Activated gamma-delta T cell (primary cell): Measurements from ENCODE around the gene VPS26C.
"Not testable (repeated sequence)": the region's sequence is repeated elsewhere in the genome, so short reads cannot be mapped to it uniquely, and the experiment has no call there.

ENCODE experiments used
- DNase-seq: peaks from one replicate; lab custom pipeline; 2025; lab: John Stamatoyannopoulos, UW
- total RNA-seq, 2 donors: gene quantifications; one replicate each; lab custom pipeline; 2026; lab: John Stamatoyannopoulos, UW

Gene VPS26C
- 104 to 109 reads per million in 2 donors for total RNA-seq

DNA sequence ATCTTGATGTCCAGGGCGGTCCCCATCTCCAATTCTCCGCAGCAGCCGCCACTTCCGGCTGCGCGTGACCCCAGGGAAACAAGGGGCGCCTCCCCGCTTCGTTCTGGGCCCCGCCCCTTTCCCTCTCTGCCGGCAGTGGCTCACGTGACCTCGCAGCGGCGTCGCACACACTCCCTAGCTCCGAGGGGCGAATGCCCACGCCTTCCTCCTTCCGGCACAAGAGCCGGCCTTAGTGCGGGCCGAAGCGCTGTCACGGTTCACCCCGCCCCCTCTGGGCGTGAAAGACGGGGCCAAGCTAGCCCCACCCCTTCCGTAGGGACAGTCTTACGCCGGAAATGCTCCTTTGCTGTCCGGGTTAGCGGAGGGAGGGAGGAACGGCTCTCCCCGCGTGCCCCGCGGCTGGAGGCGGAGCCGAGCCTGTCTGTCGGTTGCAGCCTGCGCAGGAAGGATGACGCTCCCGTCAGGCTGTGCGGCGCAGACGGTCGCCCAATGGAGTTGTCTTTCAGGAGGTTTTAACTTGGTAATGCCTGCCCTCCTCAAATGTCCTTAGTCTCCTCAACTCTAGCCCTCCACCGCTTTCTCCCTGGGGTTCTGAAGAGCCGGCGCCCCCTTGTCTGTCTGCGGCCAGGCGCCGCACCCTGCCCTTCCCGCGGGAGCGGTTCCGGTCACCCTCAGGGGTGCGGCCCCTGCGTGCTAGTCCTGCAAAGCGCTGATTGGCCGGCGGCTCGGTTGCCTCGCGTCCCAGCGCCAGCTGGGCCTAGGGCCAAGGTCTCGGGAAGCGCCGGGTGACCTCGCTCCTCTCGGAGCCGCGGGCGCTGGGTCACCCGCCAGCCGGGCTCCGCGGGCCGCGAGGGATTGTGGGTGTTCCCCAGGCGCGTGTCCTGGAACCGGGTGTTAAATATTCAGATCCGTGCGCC is at the start of gene VPS26C:
TSS of gene VPS26C (minus strand) at position 66 of the 917 bp plus-strand sequence. CDS start at position 26, 40 bp downstream.
- DNase-seq = peak; percentile 100

DNA sequence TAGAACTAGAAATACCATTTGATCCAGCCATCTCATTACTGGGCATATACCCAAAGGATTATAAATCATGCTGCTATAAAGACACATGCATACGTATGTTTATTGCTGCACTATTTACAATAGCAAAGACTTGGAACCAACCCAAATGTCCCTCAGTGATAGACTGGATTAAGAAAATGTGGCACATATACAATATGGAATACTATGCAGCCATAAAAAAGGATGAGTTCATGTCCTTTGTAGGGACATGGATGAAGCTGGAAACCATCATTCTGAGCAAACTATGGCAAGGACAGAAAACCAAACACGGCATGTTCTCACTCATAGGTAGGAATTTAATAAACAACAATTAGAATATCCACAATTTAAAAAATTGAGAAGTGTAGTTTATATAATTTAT is 48.9 kb upstream of the VPS26C start:
- not testable (repeated sequence) for DNase-seq

DNA sequence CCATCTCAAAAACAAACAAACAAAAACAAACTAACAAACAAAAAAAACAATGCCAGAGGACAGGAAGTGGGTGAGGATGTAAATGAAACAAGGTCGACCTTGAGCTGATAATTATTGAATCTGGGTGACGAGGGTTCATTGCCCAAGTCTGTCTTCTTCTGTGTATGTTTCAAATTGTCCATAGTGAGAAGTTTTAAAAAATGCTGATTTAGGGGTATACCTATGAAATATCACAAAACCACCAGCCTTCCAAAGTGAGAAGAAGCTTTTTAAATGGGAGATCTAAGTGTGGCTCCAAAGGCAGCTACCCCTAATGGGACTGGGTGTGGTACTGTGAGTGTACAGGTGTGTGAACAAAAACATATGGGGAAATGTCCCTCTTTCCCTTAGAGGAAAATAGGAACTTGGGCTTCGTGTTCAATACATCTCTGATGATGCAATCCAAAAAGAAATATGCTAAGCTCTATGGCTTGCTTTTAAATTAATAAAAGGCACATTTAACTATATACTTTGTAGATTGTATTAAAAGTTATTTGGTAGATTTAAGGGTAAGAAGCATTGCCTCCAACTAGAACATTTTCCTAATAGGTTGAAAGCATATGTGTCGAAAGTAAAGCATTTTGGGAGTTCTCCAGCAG is 33.1 kb upstream of the VPS26C start:
- no peak for DNase-seq

DNA sequence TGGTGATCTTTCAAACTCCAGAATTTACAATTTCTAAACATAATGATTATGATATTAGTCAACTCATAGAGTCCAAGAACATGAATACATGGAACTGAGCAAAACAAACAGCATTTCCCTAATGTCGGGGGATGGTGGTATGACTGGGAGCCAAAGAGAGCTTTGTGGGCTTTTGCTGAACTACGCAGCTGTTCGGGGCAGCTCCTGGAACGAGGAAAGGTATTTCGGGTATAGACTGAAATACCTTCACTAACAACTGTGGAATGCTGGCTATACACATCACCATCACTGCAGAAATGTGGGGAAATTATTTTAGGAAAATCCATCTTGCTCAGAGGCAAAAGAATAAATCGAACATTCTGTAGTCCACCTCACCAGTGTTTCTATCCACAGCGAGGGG is 30.2 kb upstream of the VPS26C start:
- no peak for DNase-seq

- no peak for DNase-seq
Observed at GRCh38 chr21:37294679-37295078, 27.5 kb upstream of the VPS26C start.

GRCh38 chr21:37292941-37293340 is 25.8 kb upstream of the VPS26C start:
- DNase-seq = no peak

GRCh38 chr21:37292041-37292440 is 24.9 kb upstream of the VPS26C start:
- no peak for DNase-seq

DNA sequence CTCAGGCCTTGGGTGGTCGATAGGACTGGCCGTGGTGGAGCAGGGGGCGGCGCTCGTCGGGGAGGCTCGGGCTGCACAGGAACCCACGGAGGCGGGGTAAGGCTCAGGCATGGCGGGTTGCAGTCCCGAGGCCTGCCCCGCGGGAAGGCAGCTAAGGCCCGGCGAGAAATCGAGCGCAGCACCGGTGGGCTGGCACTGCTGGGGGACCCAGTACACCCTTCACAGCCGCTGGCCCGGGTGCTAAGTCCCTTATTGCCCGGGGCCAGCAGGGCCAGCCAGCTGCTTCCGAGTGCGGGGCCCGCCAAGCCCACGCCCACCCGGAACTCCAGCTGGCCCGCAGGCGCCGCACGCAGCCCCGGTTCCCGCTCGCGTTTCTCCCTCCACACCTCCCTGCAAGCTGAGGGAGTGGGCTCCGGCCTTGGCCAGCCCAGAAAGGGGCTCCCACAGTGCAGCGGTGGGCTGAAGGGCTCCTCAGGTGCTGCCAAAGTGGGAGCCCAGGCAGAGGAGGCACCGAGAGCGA is 16.1 kb upstream of the VPS26C start:
- DNase-seq = not testable (repeated sequence)

GRCh38 chr21:37282602-37283001 is 15.5 kb upstream of the VPS26C start:
- not testable (repeated sequence) for DNase-seq

GRCh38 chr21:37281993-37282392 is 14.9 kb upstream of the VPS26C start:
- no peak for DNase-seq

GRCh38 chr21:37281579-37281978 is 14.4 kb upstream of the VPS26C start:
- no peak for DNase-seq

DNA sequence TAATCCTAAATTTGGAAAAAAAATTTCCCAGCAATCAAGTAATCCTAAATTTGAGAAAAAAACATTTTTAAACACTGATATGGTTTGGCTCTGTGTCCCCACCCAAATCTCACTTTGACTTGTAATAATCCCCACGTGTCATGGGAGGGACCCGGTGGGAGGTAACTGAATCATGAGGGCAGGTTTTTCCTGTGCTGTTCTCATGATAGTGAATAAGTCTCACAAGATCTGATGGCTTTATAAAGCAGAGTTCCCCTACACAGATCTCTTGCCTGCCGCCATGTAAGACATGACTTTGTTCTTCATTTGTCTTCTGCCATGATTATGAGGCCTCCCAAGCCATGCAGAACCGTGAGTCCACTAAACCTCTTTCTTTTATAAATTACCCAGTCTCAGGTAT is 12.1 kb upstream of the VPS26C start:
- DNase-seq = not testable (repeated sequence)

GRCh38 chr21:37278199-37278598 is 11.1 kb upstream of the VPS26C start:
- no peak for DNase-seq

GRCh38 chr21:37276377-37276776 is 9.2 kb upstream of the VPS26C start:
- no peak for DNase-seq

DNA sequence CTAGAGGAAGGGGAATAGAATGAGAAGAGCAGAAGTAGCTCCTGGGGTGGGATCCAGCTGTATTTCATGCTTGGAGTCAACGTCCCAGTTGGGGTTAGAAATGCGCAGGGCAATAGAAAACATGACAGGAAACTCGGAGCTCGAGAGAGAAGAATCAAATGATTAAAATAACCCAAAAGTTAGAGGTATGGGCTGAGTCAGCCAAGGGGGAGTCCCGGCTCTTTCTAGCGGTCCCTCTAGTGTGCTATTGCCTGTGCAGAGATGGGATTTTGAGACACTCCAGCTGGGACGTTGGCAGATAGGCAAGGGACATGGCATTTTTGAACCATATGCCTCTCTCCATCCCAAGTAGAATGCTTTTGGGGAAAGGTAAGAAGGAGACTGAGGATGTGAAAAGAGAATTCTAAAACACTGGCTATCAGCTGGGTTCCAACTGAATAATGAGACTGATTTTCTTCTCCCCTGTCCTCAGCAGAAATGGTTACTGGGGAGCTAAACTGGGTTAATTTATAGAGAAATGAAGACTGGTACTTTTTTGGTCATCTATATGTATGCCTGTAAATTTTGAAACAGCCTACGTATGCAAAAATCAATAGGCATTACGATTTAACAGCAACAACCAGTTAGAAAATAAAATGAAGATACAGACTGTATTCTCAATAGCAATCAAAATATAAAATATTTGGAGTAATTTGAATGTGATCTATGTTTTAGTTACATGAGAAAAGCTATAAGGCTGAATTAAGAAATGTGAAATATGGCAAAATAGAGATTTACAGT is 7.0 kb upstream of the VPS26C start:
- DNase-seq = no peak

- no peak for DNase-seq
Observed at GRCh38 chr21:37273440-37273839, 6.3 kb upstream of the VPS26C start.

DNA sequence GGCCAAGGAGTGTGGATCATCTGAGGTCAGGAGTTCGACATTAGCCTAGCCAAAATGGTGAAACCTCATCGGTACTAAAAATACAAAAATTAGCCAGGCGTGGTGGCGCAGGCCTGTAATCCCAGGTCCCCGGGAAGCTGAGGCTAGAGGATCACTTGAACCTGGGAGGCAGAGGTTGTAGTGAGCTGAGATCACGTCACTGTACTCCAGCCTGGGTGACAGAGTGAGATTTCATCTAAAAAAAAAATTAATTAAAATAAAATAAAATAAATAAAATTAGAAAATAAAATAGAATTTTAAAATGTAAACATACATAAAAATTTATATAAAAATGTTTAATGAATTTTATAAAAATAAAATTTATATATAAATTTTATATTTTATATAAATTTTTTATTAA is 5.8 kb upstream of the VPS26C start:
- DNase-seq = no peak

- no peak for DNase-seq
Observed at GRCh38 chr21:37270576-37271365, 3.6 kb upstream of the VPS26C start.

GRCh38 chr21:37269481-37269880 is 2.3 kb upstream of the VPS26C start:
- DNase-seq = no peak

GRCh38 chr21:37268186-37268503 is 1.0 kb upstream of the VPS26C start:
- no peak for DNase-seq

GRCh38 chr21:37266515-37267221 is 466 bp downstream of the VPS26C start:
- DNase-seq = no peak
